GM18951 (cell line): ENCODE measurements around the gene SAMD1.
A peak's percentile ranks its signal among the peaks of the same experiment; 100 is the strongest.

Source experiments
- POLR2A ChIP-seq: IDR thresholded peaks from 4 replicates; pipeline ENCODE4 v1.6.1; 2011; ENCODE audit warnings: mild to moderate bottlenecking; ENCODE audit not compliant: insufficient read length, insufficient read depth; ENCODE audit errors: extremely low read depth
- in situ Hi-C: fragments of 300-500 bp; cut with MboI; formaldehyde crosslinking; loops from one replicate; pipeline ENCODE4 v1.12.0; 2022; ENCODE audit warnings: low sequenced_read_pairs, mixed read lengths, inconsistent platforms; ENCODE audit not compliant: unreplicated experiment

The SAMD1 gene

DNA sequence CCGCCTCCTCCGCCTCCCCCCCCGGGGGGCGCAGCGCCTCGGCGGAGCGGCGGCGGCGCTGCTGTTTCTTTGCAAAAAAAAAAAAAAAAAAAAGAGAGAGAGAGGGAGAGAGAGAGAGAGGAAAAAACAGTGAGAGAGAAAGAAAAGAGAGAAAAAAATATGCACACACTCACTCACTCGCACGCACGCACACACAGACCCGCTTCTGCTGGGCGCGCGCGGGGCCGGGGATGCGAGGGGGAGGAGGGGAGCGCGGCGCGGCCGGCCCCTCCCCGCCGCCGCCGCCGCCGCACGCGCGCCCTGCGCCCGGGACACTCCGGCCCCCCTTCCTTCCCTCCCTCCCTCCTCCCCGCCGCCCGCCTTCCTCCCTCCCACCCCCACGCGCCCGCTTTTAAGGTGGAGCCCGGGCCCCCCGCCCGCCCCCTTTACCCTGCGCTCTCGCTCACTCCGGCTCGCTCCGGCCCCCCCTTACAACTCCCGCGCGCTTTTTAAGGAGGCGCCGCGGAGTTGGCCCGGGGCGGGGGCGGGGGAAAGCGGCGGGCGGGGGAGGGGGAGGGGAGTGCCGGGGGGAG is at the start of gene SAMD1:
Gene SAMD1 (minus strand): TSS at position 243 of the 572 bp plus-strand sequence.
- in situ Hi-C loops = no loop called here
- no peak for TF ChIP-seq POLR2A

DNA sequence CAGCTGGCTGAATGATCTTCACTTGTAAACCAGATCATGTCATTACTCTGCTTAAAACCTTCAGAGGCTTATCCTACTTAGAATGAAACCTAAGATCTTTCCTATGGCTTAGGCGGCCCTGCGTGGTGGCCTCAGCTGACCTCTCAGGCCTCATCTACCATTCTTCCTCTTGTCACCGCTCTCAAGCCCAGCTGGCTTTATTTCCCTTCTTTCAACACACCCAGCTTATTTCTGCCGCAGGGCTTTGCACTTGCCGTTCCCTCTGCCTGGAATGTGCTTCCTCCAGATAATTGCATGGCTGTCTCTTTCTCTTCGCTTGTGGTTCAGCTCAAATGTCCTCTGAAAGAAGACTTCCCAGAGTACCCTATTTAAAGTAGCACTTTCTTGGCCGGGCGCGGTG is 49.4 kb upstream of the SAMD1 start:
- TF ChIP-seq POLR2A = no peak
- in situ Hi-C loops = no loop called here

DNA sequence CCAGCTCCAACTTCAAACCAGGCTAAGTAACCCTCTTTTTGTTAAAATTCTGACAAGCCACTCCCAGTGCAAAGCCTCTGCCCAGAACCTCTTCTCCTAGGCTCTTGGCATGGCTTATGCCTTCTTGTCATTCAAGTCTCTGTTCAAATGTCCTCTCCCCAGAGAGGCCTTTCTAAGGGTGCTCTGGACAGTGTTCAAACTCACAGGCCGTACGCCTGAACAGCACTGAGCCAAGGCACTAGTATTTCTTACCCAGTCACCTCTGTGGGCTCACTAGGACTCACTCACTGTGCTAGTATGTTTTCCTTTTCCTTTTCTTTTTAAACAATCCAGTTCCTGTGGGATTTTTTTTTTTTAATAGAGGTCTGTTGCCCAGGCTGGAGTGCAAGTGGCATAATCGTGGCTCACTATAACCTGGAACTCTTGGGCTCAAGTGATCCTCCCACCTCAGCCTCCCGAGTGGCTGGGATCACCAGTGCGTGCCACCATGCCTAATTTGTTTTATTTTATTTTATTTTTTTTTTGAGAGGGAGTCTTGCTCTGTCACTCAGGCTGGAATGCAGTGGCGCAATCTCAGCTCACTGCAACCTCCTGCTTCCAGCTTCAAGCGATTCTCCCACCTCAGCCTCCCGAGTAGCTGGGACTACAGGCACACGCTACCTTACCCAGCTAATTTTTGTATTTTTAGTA is 48.2 kb upstream of the SAMD1 start:
- TF ChIP-seq POLR2A = no peak
- in situ Hi-C loops = no loop called here

DNA sequence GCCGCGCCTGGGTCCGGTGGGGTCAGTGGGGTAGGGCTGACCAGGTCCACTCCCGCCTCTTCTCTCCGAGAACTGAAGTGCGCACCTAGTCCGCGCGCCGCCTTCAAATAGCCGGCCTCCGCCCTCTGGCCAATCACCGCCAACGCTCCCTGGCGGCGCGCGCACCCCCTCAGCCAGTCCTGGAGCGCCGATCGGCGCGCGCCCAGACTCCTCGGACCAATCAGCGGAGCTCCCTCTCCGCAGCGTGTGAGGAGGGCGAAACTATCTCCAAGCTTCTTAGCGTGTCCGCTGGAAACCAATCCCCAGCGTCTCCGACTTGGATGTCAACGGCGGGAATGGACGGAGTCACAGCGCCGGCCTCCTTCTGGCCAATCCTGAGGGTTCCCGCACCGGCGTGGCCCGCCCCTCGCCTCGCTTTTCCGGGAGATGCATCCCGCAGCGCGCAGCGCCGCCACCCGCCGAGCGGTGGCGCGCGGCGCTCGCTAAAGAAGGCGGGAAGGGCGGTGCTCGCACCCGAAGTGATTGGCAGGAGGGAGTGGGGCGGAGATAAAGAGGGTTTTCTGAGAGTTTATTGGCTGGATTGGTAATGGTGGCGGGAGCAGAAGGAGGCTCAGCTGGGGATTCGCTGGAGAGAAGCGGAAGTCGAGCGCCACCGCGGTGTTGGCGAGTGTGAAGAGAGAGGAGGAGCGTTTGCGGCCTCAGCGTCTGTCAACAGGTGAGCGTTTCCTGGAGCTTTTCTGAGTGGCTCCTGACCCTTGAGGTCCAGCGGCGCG is 46.1 kb upstream of the SAMD1 start, which contains the start of gene ASF1B:
Gene ASF1B (minus strand): TSS at position 81 of the 773 bp plus-strand sequence. CDS start 133 bp downstream, outside the sequence.
- TF ChIP-seq POLR2A = peak; percentile 97
- in situ Hi-C loops = no loop called here

DNA sequence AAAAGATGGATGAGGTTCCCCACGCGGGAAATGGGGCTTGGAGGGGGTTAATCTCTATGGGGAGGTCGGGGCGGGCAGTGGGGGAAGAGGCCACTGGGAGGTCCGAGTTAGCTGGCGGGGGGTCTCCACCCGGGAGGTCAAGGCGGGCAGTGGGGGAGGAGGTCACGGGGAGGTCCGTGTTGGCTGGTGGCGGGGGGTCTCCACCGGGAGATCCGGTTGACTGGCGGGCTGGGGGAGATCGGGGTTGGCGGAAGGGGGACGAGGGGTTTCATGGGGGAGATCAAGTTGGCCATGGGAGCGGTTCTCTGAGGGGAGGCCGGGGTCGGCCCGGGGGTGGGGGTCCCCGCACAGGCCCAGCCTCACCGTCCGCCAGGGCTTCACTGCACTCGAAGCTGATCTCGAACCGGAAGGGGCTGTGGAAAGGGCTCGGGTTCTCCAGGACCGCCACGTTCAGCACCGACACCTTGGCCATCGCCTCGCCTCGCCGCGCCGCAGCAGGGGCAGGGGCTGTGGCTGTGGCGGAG is 45.5 kb upstream of the SAMD1 start:
- in situ Hi-C loops = no loop called here
- no peak for TF ChIP-seq POLR2A

DNA sequence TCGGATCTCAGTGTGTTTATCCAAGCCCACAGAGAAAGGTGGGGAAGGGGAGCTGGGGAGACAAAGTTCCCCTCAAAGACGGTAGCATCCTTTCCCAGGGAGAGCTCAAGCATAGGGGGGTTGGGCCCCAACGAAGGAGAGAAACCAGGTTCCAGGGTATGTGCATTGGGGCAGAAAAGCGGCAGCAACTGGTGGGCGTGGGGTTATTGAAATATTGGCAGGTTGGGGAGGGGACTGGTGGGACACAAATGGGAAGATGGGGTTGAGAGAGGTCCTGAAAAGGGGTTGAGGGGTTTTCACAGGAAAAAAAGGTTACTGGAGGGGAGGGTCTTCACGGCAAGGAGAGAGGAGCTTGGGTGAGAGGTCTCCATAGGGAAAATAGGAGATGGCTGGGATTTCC is 44.8 kb upstream of the SAMD1 start:
- TF ChIP-seq POLR2A = no peak
- in situ Hi-C loops = no loop called here

DNA sequence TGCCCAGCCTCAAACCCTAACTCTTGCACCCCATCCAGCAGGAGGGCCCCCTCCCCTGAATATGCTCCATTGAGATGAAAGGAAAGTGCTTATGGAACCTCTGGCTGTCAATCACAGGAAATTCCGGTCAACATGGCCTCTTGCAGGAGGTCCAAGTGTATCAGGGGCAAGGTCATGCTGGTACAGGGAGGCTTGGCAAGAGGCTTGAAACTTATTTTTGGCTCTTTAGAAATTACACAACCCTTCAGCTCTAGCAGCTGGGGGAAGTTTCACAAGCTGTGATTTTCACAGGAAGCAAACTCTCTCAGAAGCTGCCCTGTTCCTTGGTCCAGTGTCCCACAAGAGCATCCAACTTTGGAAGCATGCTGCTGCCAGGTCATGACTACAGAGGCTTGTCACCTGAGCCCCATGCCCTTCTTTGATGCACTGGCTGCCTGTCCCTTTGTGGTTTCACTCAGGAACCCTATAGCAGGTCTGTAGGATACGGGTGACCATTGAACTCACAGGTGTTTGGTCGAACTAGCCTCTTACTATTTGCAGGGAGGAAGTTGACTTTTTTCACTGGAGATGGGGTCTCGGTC is 37.5 kb upstream of the SAMD1 start:
- in situ Hi-C loops = no loop called here
- TF ChIP-seq POLR2A = no peak

DNA sequence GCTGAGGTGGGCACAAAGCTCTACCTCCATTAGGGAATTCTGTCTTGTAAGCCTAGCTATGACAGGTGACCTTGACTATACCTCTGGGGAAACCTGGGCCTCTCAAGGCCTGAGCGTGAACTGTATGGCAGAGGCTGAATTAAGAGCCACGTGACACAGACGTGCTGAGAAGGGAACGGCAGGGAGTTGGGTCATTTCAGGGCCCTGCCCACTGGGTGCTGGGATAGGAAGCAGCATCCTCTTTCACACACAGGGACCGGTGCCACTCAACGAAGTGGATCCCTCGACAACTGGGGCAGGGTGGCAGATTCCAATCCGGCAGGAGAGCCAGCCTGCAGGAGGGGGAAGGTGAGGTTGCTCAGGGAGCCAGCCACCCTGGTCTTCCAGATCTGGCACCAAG is 36.6 kb upstream of the SAMD1 start:
- in situ Hi-C loops = no loop called here
- no peak for TF ChIP-seq POLR2A

DNA sequence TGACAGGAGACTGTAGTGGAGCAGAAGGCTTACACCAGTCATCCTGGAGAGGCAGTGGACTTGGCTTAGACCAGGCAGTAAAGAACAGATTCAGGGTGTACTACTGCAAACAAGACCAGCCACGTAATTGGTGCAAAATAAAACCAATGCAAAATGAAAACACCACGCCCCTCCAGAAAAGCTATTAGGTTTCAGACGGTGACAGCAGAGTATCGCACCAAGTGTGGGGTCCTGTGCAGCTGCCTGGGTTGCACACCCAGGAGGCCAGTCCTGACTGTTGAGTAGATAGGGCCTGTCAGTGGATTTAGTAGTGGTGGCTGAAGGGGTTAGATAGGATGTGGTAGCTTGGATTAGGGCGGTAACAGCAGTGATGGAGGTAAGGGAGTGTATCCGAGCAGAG is 32.4 kb upstream of the SAMD1 start:
- no peak for TF ChIP-seq POLR2A
- in situ Hi-C loops = no loop called here

DNA sequence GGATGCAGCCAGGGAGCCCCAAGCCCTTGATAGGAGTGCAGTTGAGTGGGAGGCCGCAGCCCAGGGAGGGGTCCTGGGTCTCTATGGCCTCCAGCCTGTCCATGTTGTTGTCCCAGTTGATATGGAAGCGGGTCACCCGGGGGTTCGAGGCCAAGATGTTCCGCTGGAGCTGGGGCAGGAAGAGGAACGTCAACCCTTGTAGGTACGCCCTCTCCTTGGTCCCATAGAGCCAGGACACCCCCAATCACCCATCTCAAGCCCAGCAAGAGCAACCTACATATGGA is 29.9 kb upstream of the SAMD1 start:
- in situ Hi-C loops = no loop called here
- no peak for TF ChIP-seq POLR2A

DNA sequence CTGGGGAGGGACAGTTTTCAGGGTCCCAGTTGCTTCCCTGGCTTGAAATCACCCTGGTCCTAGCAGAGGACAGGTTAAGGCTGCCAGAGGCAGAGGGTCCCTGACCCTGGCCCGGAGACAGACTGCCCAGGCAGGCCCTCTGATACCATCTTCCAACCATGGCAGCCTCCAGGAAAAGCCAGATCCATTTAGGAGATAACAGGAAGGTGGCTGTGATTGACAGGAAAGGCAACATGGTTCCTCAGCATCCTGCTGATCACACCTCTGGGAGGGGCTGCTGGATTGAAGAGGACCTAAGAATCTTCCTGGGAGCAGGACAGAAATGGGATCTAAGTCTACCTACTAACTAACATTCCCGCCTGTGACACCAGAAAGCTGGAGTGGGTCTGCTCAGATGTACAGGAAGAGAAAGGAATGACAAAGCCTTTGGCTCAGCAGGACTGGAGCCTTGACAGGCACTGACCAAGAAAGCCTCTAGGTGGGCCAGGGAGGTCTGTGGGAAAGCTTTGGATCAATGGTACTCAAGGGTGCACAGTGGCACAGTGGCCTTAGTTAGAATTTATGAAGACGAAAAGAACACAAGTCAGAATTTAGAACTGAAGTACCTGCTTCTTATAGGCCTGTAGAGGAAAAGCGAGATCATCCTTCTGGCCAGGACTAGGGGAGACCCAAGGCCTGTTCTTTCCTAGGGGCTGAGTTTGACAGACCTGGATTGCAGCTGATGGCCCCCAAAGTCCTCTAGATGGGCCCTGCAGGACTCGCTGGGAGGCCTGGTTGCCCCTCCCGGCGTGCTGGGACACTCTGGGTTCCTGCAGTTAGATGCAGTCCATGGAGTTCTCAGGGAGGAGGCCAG is 29.3 kb upstream of the SAMD1 start:
- in situ Hi-C loops = no loop called here
- no peak for TF ChIP-seq POLR2A

DNA sequence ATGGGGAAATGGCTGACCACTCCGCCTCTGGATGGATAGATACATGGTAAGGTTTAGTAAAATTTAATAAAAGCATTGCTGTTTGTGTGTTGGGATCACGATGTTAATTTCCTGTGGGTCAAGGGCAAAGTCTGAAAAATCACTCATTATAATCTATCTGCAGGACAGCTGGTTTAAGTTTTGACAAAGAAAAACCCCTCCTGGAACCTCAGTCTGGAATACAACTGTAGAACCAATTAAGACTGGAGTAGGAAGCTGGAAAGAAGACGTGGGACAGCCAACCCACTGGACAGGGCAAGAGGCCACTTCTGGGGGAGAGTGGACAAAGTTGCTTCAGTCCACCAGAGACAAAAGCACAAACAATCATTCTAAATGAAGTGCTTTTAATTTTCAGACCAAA is 28.6 kb upstream of the SAMD1 start:
- in situ Hi-C loops = no loop called here
- TF ChIP-seq POLR2A = no peak
